Prostate gland (tissue), 2 donors: ENCODE data around the gene FHOD3.

Source experiments
- POLR2A ChIP-seq: fragments of 450-650 bp; IDR thresholded peaks from one replicate; pipeline ENCODE4 v1.6.1; 2016; ENCODE audit warnings: antibody characterized with exemption, mild to moderate bottlenecking
- TF ChIP-seq, protein P1 (sequence below), 4 experiments: fragments of 200-600 bp in 2 of 4; fragments of 450-650 bp in 2 of 4; sonication (generic) in 2 of 4; IDR thresholded peaks; 1 replicate in 3 of 4; 2 replicates in 1 of 4; pipeline ENCODE4 v1.5.1; 2016 to 2019; ENCODE audit warnings: antibody characterized with exemption in 4 of 4, mild to moderate bottlenecking in 2 of 4, moderate library complexity in 2 of 4

GRCh38 chr18:36514778-36515177 is 217.3 kb downstream of the FHOD3 start:
- TF ChIP-seq, protein P1, sequence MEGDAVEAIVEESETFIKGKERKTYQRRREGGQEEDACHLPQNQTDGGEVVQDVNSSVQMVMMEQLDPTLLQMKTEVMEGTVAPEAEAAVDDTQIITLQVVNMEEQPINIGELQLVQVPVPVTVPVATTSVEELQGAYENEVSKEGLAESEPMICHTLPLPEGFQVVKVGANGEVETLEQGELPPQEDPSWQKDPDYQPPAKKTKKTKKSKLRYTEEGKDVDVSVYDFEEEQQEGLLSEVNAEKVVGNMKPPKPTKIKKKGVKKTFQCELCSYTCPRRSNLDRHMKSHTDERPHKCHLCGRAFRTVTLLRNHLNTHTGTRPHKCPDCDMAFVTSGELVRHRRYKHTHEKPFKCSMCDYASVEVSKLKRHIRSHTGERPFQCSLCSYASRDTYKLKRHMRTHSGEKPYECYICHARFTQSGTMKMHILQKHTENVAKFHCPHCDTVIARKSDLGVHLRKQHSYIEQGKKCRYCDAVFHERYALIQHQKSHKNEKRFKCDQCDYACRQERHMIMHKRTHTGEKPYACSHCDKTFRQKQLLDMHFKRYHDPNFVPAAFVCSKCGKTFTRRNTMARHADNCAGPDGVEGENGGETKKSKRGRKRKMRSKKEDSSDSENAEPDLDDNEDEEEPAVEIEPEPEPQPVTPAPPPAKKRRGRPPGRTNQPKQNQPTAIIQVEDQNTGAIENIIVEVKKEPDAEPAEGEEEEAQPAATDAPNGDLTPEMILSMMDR (IDR thresholded peaks at IDR 0.05) = no peak
- no peak for TF ChIP-seq POLR2A
